Stimulated activated CD4-positive, alpha-beta T cell treated with anti-CD3 and anti-CD28 coated beads, TNF-alpha, amount 100 ng/mL, for 1 hour (primary cell): ENCODE results near the gene PMVK.

Source experiments
- DNase-seq, 3 donors: peaks; one replicate each; pipeline ENCODE4 v3.0.0-alpha.2; 2020; ENCODE audit warnings: low read depth in 3 of 3, low spot score in 1 of 3

PMVK gene

DNA sequence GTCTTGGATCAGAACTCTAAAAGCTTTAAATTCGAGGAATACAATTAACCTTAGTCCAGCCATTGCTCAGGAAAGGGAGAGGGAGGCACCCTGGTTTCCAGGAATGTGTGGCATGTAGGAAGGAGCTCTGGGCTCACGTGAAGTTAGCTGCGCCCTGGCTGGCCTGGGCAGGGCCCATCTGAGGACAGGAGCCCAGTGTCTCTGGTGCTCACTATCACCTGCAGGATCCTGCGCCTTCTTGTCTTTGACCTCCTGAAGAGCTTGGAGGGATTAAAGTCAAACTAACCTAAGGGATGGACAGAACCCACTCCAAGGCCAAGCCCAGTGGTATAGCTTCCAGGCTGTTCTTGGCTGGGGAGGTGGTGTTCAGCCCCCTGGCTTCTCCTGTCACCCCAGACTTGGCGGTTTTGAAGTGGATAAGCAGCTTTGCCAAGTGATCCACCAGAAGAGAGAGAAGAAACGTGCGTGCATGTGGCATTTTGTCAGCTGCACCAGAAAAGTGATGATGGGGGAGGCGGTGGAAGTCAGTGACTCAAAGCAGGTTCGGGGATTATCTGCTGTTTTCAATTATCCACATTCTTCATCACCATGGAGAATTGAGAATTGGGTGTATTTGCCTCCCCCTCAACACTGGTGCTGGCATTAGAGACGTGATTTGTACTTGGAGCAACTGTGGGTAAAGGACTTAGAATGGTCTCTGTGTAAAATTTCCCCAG lies 54.5 kb downstream of the PMVK start:
- DNase-seq: no peak

DNA sequence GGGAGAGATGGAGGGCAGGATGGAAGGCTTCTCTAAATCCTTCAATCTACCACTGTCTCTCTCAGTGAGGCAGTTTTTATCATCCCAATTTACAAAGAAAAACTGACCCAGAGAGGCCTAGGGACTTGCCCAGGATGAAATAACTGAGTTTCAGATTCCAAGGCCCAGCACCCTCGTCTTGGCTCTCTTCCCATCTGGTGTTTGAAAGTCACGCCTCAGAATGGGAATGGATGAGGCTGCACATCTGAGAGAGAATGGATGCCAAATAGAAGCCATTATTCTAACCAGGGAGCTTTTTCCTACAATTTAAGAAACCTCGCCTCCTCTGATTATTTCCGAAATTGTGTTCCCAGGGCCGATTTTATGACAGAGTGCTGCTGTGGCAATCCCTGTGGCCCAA lies 55.8 kb downstream of the PMVK start:
- no peak for DNase-seq

DNA sequence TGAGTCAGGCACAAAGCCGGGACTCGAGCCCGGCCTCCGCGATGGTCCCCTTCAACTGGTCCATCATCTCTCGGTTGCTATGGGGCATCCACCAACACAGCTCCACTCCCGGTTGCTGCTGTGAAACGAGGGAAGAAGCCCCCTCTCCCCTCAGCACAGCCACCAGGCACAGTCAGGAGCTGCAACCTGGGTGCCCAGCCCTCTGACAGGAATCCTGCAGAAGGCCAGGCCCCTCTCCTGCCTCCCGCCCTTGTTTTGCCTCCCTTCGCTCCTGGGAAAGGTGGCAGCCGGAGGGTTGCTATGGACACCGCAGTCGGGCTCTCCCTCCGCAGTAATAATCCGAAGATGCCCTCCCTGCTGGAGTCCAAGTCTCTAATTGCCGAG lies 57.5 kb downstream of the PMVK start:
- no peak for DNase-seq

DNA sequence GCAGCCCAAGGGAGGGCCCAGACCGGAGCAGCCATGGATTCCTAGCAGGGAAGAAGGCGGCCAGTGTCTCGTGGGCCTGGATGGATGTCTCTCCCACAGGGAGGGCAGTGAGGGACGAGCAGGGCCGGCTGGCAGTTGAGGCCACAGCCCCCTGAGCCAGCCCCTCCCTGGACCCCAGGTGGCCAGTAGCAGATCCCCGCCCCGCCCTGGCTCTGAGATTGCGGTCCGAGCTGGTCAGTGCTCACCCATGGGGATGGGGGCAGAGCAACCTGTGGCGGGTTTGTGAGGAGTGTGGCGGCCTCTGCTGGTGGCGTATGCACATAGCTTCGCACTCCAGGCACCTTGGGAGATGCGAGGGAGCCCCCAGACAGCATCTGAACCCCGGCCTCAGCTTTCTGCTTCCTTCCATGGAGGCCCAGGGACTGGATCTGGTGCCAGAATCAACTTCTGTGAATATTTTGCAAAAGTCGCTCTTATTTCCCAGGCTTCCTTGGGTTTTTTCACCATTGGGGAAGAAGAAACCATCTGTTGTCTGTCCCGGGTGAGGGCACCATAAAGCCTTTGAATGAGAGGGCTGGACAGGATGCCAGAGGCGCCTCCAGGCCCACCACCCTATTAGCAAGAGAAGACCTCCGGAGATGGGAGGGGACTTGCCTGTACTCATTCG lies 58.0 kb downstream of the PMVK start:
- peak; percentile 31 to 70 (median 52) for DNase-seq

DNA sequence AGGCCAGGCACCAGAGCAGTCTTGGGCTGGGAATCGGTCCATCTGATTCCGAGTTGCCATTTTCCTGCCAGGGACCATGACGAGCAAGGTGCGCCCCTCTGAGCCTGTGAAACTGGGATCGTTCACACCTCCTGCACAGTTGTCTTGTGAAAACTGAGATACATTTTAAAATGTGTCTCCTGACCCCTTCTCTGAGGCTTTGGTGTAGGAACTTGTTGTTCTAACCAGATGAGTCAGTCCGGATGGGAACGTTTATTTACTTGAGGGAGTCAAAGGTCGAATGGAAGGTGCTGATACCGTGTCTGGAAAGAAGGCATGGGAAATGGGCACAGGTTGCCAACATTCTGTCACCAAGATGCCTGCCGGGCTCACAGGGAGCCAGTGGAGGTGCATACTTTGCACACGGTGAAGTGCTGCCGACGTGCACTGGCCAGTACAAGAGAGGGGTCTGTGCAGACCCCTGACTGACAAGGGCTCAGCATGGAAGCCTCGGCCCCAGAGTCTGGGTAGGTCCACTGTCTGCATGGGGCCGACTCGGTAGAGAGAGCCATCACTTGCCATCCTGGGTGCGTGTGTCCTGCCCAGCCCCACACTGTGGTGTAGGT lies 59.0 kb downstream of the PMVK start:
- DNase-seq: no peak

DNA sequence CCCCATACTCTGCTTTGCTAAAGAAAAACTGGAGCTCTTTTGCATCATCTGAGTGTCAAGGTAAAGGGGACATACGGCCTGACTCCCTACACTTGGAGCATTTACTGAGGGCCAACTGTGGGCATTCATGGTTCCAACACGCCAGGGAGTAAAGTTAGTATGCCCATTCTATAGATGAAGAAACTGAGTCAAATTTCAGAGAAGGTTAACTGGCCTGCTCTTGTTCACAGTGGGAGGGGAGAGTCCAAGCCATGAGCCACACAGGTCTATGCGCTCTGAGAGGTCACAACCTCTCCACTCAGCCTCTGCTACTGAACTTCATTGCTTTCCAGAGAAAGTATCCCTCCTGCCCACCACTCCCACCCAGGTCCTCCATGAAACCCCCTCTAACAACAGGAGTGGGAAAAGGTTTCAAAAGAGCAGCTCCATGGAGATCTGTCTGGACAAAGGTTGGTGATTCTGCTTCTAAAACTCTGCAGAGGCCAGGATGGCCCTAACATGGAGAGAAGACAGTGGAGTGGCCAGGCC lies 59.6 kb downstream of the PMVK start:
- DNase-seq: no peak
